IPS-20b (cell line): ENCODE data around the gene SPATA6L.

Source experiments
- H3K27ac ChIP-seq: one replicate; pipeline ENCODE4 v1.5.1; 2013; ENCODE audit warnings: low read length
- H3K27me3 ChIP-seq: 2 replicates; pipeline ENCODE4 v1.6.1; 2013; ENCODE audit warnings: mild to moderate bottlenecking, low read length, inconsistent platforms; ENCODE audit not compliant: insufficient read depth
- H3K36me3 ChIP-seq: 2 replicates; pipeline ENCODE4 v1.6.1; 2013; ENCODE audit warnings: low read depth, mild to moderate bottlenecking, inconsistent platforms, low read length, moderate library complexity; ENCODE audit not compliant: insufficient read depth
- H3K4me1 ChIP-seq: 2 replicates; pipeline ENCODE4 v1.6.1; 2013; ENCODE audit warnings: mild to moderate bottlenecking, control low read depth, inconsistent platforms, low read length, moderate library complexity; ENCODE audit not compliant: insufficient read depth
- H3K4me3 ChIP-seq: 2 replicates; pipeline ENCODE4 v1.5.1; 2013; ENCODE audit warnings: mild to moderate bottlenecking, low read length, inconsistent platforms
- H3K9ac ChIP-seq: 2 replicates; pipeline ENCODE4 v1.6.1; 2013; ENCODE audit warnings: low read depth, mild to moderate bottlenecking, inconsistent platforms, low read length, moderate library complexity
- H3K9me3 ChIP-seq: 2 replicates; pipeline ENCODE4 v1.6.1; 2013; ENCODE audit warnings: mild to moderate bottlenecking, low read depth, low read length, inconsistent platforms; ENCODE audit not compliant: insufficient read depth

The SPATA6L gene

DNA sequence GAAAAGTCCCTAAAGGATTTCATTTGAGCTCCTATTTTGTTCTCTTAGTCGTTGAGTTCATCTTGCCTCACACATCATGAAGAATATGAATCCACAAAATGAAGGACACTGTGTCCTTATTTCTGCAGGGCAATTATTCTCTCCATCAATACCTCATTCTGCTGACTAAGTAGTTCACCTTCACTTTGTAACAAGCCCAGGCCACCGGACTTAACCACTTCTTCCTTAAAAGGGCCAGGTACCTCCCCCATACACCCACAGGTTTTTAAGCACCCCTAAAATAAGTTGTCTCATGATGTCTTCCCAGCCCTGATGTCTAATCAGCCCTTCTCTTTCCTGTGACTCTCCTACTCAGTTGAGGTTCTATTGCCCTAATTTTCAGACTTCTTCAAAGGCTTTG, 71.3 kb downstream of the SPATA6L start:
- 0 out of 2 replicates have a peak, but pooled peaks cover 4% of the 10 kb centered on the region for H3K4me1 ChIP-seq
- no peaks in the 10 kb centered on the region for H3K36me3 ChIP-seq
- no peaks in the 10 kb centered on the region for H3K9me3 ChIP-seq
- no peak overlapping the region for H3K27ac ChIP-seq
- no peak overlapping the region for H3K9ac ChIP-seq
- no peaks in the 10 kb centered on the region for H3K27me3 ChIP-seq
- H3K4me3 ChIP-seq: no peak overlapping the region

DNA sequence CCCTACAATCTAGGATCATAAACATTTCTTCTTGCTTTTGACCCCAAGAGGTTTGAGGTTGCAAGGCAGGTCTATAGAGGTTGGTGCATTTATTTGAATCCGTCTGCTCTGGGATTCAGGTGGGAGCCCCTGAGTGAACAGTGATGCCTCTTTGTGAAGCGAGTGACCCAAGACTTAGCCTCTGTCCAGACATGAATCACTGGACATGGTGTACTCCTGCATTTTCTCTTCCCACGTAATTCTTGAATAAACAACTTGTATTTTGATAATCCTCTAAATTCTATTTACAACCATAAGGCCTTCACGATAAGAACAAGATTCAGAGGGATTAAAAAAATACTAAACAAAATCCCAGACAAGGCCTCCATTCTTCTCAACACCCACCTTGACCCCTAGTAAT, 71.7 kb downstream of the SPATA6L start:
- Histone ChIP-seq H3K9me3 (no peaks in the 10 kb centered on the region), H3K4me1 (0 out of 2 replicates have a peak, but pooled peaks cover 4% of the 10 kb centered on the region), H3K9ac (no peak overlapping the region), H3K27me3 (no peaks in the 10 kb centered on the region), H3K27ac (no peak overlapping the region), H3K36me3 (no peaks in the 10 kb centered on the region), H3K4me3 (no peak overlapping the region)

DNA sequence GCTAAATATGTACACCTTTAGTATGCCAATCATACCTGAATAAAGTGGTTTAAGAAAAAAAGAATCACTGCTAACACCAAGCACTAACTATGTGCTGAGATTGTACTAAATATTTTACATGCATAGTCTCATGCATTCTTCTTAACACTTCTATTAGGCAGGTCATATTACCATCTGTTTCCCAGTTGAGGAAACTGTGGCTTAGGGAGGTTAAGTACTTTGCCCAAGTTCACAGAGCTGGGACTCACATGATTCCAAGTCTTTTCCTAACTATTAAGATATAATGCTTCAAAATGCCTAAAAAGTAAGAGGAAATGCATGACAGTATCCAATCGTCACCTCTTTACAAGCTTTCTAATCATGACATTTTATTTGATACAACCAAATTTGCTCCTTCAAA, 73.4 kb downstream of the SPATA6L start:
- H3K9me3 ChIP-seq: no peaks in the 10 kb centered on the region
- H3K4me3 ChIP-seq: no peak overlapping the region
- 0 out of 2 replicates have a peak, but pooled peaks cover 4% of the 10 kb centered on the region for H3K4me1 ChIP-seq
- H3K9ac ChIP-seq: no peak overlapping the region
- no peaks in the 10 kb centered on the region for H3K27me3 ChIP-seq
- no peaks in the 10 kb centered on the region for H3K36me3 ChIP-seq
- no peak overlapping the region for H3K27ac ChIP-seq

DNA sequence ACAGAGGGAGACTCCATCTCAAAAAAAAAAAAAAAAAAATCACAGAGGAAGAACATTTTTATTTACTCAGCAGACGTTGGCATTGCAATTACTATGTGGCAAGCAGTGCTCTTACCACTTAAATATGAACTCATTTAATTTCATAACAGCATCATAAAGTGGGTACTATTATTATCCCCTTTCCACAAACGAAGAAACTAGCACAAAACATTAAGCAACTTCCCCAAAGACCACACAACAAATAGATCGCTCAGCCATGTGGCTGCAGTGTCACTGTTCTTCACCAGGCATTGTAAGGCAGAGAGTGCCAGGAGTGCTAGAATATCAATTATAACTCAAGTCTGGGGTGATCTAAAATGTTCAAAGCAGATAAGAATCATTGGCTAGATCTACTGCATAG, 74.0 kb downstream of the SPATA6L start:
- Histone ChIP-seq H3K27me3 (no peaks in the 10 kb centered on the region), H3K36me3 (no peaks in the 10 kb centered on the region), H3K9me3 (no peaks in the 10 kb centered on the region), H3K4me1 (0 out of 2 replicates have a peak, but pooled peaks cover 4% of the 10 kb centered on the region), H3K9ac (no peak overlapping the region), H3K27ac (no peak overlapping the region), H3K4me3 (no peak overlapping the region)

DNA sequence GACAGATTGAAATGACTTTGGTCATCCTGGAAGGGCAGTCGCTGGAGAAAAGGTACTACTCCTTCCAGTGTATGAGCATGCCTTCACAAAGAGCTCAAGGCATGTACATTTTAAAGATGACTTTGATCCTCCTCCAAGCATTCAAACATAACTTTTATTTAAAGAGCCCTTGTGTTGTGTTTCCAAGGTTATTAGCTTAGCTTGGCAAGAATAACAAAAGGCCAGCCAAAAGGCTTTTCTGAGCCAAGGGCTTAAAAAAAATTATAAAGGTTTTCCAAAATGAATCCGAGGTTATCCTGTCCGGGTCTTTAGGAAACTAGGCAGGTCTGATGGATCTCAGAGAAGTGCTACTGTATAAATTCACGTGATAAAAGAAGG, 75.2 kb downstream of the SPATA6L start:
- Histone ChIP-seq H3K4me1 (0 out of 2 replicates have a peak, but pooled peaks cover 4% of the 10 kb centered on the region), H3K36me3 (no peaks in the 10 kb centered on the region), H3K9ac (no peak overlapping the region), H3K9me3 (no peaks in the 10 kb centered on the region), H3K27ac (no peak overlapping the region), H3K27me3 (no peaks in the 10 kb centered on the region), H3K4me3 (no peak overlapping the region)

DNA sequence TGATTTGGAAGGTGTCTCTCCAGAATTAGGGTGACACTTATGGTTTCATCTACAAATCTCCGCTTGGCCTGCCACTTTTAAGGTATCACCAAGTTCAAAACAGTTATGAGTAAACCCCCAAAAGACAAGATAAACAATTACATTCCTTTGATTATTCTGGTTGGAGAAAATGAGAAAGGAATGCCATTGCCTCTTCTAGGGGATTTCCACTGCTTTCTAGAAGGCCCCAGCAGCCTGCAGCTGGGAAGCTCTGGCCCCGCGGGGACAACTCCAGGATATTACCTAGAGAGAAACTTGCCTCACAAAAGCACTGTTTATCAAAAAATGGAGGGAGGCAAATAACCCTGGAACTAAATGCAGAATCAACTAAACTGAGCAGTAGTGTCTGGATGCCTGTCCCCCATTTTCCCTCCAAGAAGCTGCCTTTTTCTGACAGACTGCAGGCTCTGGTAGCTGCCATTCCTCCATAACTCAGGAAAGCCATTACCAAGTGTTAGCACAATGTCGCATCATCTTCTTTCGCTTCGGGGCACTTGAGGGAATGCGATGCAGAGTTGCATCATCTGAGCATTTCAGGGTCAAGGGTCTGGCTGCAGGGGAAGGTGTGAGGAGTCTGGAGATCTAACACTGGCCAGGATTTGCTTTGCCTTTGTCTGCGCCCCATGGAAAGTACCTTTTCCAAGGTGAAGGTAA, 75.7 kb downstream of the SPATA6L start:
- Histone ChIP-seq H3K27me3 (no peaks in the 10 kb centered on the region), H3K36me3 (no peaks in the 10 kb centered on the region), H3K9ac (no peak overlapping the region), H3K4me1 (0 out of 2 replicates have a peak, but pooled peaks cover 4% of the 10 kb centered on the region), H3K9me3 (no peaks in the 10 kb centered on the region), H3K4me3 (no peak overlapping the region), H3K27ac (no peak overlapping the region)

DNA sequence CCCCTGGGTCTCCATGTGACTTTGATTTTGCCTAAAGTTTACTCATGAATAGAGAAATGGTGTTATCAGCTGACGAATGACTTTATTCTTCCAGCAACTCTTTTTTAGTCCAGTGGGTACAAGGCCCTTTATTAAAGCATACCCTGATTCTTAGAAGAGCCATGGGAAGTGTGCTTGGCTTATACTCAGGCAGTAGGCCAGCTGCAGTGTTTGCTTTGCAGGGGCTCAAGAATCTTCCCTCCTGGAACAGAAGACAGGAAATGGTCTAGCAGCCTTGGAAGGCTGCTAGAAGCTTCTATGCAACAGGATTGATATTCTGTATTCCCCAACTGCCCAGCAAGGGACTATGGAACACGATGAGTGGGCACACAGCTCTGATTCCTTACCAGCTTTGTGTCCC, 77.6 kb downstream of the SPATA6L start:
- Histone ChIP-seq H3K27ac (no peak overlapping the region), H3K9me3 (no peaks in the 10 kb centered on the region), H3K9ac (no peak overlapping the region), H3K4me1 (0 out of 2 replicates have a peak, but pooled peaks cover 4% of the 10 kb centered on the region), H3K27me3 (no peaks in the 10 kb centered on the region), H3K36me3 (no peaks in the 10 kb centered on the region), H3K4me3 (no peak overlapping the region)

DNA sequence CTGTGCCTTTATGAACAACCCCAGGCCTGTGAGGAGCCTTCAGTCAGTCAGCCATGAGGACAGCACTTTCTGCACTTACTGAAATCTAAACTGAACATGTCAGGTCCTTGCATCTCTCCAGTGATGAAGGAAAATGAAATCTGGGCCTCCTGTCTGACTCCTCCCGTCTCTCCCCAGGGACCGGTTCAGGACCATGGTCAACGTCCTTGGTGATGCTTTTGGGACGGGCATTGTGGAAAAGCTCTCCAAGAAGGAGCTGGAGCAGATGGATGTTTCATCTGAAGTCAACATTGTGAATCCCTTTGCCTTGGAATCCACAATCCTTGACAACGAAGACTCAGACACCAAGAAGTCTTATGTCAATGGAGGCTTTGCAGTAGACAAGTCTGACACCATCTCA, 81.1 kb downstream of the SPATA6L start:
- Histone ChIP-seq H3K27ac (no peak overlapping the region), H3K4me1 (no peaks in the 10 kb centered on the region), H3K27me3 (no peaks in the 10 kb centered on the region), H3K4me3 (no peak overlapping the region), H3K9me3 (no peaks in the 10 kb centered on the region), H3K9ac (no peak overlapping the region), H3K36me3 (no peaks in the 10 kb centered on the region)

DNA sequence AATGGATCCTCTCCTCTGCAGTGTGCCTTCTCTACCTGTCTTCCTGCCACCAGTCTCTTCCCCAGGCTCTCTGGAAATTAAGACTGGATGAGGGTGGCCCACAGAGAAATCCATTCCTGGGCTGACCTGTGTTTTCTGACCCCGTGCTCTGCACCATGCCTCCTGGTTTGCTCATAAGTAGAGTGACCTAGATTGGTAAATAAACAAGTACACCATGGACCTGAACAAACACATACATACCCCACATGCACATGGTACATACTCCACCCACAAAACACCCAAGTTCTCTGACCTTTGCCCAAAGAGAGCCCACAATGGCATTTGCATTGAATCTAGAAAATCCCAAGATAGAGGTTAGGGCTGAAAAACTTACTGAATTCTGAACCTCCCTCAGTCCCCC, 81.6 kb downstream of the SPATA6L start:
- Histone ChIP-seq H3K4me1 (no peaks in the 10 kb centered on the region), H3K27me3 (no peaks in the 10 kb centered on the region), H3K36me3 (no peaks in the 10 kb centered on the region), H3K9me3 (no peaks in the 10 kb centered on the region), H3K9ac (no peak overlapping the region), H3K27ac (no peak overlapping the region), H3K4me3 (no peak overlapping the region)

DNA sequence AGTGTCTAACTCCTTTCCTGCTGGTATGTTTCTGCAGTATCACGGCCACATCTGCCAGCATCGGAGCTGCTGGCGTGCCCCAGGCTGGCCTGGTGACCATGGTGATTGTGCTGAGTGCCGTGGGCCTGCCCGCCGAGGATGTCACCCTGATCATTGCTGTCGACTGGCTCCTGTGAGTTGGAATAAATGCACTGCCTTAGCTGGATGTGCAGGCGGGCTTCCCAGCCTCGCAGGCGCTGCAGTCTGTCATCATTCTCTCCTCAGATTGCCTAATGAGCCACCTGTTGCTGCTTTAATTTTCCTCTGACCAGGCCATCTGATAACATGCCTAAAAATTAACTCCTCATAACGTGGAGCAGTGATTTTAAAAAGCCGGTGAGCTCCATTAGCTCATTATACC, 83.3 kb downstream of the SPATA6L start:
- no peaks in the 10 kb centered on the region for H3K4me1 ChIP-seq
- no peaks in the 10 kb centered on the region for H3K36me3 ChIP-seq
- H3K27ac ChIP-seq: no peak overlapping the region
- no peaks in the 10 kb centered on the region for H3K27me3 ChIP-seq
- H3K9me3 ChIP-seq: no peaks in the 10 kb centered on the region
- H3K9ac ChIP-seq: no peak overlapping the region
- H3K4me3 ChIP-seq: no peak overlapping the region

DNA sequence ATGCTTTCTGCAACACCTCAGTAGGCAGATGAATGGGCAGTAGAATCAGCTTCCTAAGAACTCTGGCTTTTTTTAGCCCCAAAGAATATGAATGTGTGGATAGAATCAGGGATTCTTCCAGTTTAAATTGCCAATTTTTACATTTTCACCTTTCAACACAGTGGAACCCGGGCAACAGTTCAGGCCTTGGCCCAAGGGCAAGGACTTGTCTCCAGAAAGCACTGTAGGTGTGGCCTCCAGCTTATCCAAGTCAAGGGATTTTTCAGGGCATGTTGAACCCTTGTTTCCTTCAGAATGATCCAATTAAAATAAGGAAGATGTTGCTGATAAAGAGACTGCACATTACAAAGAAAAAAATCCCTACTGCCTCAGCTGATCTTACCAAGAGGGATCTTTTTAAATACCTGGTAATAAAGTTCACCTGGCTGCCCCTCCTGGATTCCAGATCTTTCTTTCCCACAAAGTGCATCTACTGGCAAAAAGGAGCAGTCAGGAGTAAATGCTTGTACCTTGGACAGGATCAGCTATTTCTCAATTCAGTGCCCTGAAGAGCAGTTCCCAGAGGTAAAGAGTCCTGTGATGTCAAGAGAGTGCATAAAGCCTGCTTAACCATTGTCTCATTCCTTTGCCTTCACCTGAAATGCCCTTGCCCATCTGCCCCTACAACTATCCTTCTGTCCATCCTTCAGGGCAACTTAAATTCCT, 84.3 kb downstream of the SPATA6L start:
- Histone ChIP-seq H3K27ac (no peak overlapping the region), H3K4me1 (no peaks in the 10 kb centered on the region), H3K9me3 (no peaks in the 10 kb centered on the region), H3K9ac (no peak overlapping the region), H3K36me3 (no peaks in the 10 kb centered on the region), H3K27me3 (no peaks in the 10 kb centered on the region), H3K4me3 (no peak overlapping the region)

DNA sequence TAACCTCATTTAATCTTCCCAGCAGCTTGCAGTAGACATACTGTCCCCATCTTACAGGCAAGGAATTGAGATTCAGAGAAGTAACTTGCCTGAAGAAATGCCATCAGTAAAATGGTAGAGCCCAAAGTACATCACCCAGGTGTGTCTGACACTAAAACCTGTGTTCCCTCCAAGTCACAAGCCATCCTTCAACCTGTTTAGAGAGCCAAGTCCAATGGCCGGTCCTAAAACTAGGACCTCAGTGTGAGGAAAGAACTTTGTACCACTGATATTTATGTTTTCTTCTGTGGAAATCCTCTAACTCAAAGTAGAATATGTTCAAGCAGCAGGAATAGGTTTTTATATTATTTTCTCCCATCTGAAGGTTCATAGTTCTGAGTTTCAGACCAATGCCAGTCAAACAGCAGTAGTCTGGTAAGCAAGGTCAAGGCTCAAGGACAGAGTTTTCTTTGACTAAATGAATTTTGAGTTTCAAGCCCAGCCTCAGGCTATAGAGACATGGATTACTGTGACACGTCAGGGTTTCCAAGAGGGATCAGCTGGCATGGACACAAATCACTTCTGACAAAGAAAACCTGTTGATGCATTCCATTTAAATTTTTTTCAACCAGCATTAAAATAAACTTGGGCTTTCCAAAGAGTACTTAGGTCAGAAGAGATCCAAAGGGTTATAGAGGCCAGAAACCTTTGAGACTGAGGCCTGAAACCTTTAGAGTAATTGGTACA, 85.1 kb downstream of the SPATA6L start:
- Histone ChIP-seq H3K9me3 (no peaks in the 10 kb centered on the region), H3K9ac (no peak overlapping the region), H3K4me1 (no peaks in the 10 kb centered on the region), H3K27me3 (no peaks in the 10 kb centered on the region), H3K36me3 (no peaks in the 10 kb centered on the region), H3K4me3 (no peak overlapping the region), H3K27ac (no peak overlapping the region)
